NCI-H82 (cell line): ENCODE measurements around the gene PPTC7.
A peak's percentile ranks its signal among the peaks of the same experiment; 100 is the strongest.
"Not testable (repeated sequence)": the region's sequence is repeated elsewhere in the genome, so short reads cannot be mapped to it uniquely, and the experiment has no call there.

Experiments used
- DNase-seq: peaks from one replicate; lab custom pipeline; 2025; lab: John Stamatoyannopoulos, UW

Gene PPTC7

GRCh38 chr12:110583137-110584059, at the start of gene PPTC7:
Gene PPTC7 (minus strand): TSS chr12:110583318. CDS start chr12:110583031, 287 bp downstream.
- DNase-seq, result peak; percentile 99

DNA sequence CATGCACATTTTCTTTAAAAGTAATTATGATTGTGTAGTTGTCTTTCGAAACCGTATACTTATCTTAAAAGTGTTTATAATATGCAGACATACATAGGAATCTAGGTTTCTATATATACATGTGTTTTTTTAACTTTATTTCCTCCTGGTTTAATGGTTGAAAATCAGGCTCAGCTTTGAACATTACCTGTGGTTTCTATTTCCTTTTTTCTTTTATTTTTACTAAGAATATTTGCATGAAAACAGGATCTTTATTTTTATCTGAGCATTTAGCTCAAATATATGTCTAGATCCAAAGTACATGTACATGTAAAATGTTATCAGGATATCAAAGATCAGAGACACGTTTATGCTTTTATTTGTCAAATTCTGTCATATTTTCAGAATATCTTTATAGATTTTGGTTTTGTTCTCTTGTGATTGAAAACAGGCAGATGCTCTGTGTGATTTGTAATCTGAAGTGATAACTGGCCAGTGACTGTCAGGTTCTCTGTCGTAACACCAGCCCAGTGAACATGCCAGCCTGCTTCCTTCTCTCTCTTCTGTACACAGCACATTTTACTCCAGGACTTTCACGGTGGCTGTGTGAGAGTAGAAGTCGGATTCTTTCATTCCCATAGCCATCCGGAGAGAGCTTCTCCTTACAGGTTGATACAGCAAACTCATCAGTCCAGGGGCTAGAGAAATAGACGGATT, 44.5 kb upstream of the PPTC7 start:
- no peak for DNase-seq

- no peak for DNase-seq
Measured at GRCh38 chr12:110622582-110622981, 39.5 kb upstream of the PPTC7 start.

DNA sequence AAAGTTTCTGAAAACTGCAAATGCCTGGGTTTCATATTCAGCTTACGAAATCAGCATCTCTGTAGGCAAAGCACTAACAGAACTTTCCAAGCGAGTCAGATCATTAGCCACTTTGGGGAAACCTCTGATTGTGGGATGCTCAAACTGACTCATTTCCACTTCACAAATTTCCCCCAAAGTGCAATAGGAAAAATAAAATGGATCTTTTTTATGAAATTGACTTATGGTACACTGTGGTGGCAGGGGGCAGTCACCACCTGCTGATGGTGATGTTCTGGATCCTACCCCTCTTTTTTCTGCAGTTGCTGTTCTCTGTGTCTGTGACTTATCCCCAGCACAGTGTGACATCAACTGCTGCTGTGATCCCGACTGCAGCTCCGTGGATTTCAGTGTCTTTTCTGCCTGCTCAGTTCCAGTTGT, 36.4 kb upstream of the PPTC7 start:
- no peak for DNase-seq

DNA sequence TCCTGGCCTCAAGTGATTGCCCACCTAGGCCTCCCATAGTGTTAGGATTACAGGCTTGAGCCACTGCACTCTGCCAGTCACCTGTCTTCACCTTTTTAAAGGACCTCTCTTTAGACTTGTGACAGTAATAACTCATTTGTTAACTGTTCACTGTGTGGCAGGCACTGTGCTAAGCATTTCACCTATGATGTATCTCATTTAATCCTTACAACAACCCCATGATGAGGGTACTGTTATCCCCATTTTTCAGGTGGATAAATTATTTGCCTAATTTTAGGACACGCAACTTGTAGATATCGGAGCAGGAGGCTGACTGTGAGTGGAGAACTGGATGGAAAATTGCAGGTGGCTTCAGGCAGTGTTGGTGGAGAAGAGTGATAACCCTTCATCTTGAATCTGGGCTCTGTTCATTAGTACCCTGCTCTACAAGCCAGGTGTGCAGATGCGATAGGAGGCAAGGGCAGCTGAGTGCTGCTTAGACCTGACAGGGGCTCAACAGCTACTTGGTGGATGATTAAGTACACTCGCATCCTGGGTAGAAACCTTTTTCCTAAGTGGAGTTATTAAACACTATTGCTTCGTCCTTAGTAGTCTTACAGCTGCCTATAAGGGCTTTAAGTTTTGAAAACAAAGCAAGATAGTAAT, 33.5 kb upstream of the PPTC7 start:
- no peak for DNase-seq

GRCh38 chr12:110615171-110615570, 32.1 kb upstream of the PPTC7 start:
- DNase-seq, result no peak

GRCh38 chr12:110613771-110614684, 30.9 kb upstream of the PPTC7 start, which contains the start of gene TCTN1:
Gene TCTN1 (plus strand): TSS chr12:110614129. CDS start chr12:110614183, 54 bp downstream.
- DNase-seq, result peak; percentile 96

- DNase-seq, result no peak
Measured at GRCh38 chr12:110613071-110613770, 30.1 kb upstream of the PPTC7 start.

DNA sequence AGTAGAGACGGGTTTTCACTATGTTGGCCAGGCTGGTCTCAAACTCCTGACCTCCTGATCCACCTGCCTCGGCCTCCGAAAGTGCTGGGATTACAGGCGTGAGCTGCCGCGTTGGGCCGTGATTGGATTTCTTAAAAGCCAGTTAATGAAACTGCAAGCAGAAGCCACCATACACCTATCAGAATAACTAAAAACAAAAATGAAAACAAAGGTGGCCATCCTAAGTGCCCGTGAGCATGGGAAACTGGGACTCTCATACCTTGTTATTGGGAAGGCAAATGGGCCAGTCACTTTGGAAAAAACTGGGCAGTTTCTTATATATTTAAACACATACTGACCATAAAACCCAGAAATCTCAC, 23.1 kb upstream of the PPTC7 start:
- DNase-seq, result no peak

GRCh38 chr12:110602085-110602814, 19.1 kb upstream of the PPTC7 start:
- peak; percentile 79 for DNase-seq

DNA sequence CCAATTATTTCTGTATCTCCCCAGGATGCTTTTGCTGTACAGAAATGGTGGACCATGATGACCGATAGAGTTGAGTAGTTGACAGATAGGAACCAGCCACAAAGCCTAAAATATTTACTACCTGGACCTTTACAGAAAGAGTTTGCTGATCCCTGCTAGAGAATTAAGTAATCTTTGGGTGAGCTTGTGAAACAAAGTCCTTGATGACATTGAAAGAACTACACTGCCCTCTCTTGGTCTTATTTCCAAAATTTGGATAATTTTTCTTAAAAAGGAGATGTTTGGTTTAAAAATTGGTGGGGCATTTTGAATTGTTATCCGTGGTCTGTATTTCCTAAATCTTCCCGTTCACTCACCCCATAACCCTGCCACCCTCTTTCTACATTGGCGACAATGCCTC, 17.1 kb upstream of the PPTC7 start:
- DNase-seq, result peak; percentile 24

- DNase-seq, result no peak
Measured at GRCh38 chr12:110599334-110599733, 16.2 kb upstream of the PPTC7 start.

- DNase-seq, result no peak
Measured at GRCh38 chr12:110597885-110598284, 14.8 kb upstream of the PPTC7 start.

GRCh38 chr12:110592919-110593318, 9.8 kb upstream of the PPTC7 start:
- not testable (repeated sequence) for DNase-seq

GRCh38 chr12:110592078-110592477, 9.0 kb upstream of the PPTC7 start:
- no peak for DNase-seq

DNA sequence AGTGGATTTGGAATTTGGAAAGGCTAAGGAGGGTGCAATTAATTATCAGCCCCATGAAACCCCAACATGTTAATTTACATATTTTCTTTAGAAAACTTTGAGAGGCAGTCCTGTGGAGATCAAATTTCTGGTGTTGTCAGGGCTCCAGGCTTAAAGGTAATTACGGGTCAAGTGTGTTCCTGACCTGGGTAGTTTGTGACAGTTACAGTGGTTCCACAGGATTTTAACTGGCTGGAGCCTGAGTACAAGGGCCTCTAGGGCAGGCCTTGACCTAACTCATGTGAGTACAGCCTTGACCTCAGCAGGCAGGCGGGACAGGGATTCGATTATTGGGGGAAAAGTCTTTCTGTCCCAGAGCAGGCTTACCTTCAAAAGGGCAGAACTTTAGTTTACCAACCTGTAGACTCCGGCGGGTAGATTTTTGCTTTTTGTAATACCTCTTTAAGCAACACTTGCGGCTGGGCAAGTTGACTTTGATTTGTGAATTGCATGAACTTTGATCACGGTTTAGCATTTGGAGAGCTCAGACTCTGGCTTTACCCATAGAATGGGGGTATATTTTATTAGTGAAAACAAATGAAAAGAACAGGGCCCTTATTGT, 8.4 kb upstream of the PPTC7 start:
- DNase-seq, result no peak

- no peak for DNase-seq
Measured at GRCh38 chr12:110590806-110591326, 7.7 kb upstream of the PPTC7 start.

DNA sequence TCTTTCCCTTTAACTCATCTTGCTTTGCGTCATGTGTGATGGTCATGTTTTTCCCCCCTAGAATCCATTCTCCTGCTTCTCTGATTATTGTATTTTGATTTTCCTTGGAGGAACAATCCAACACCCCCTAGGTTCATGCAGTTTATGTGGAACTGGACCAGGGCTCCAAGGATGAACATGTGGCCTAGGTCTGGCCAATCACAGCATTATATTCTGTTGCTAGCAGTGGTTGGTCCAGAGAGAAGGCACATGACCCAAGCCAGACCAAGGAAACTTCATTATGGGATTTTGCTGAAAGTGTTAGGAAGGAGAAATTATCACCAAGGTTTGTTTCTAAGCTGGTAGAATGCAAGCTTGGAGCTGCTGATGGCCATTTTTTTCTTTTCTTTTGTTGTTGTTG, 6.9 kb upstream of the PPTC7 start:
- no peak for DNase-seq

GRCh38 chr12:110587102-110587501, 4.0 kb upstream of the PPTC7 start:
- not testable (repeated sequence) for DNase-seq
